GM21723 (cell line): ENCODE results near the gene CHSY1.
A peak's percentile ranks its signal among the peaks of the same experiment; 100 is the strongest.
"Not testable (repeated sequence)": the region's sequence is repeated elsewhere in the genome, so short reads cannot be mapped to it uniquely, and the experiment has no call there.

Source experiments
- ATAC-seq: cut with Tn5 transposase; IDR thresholded peaks from one replicate; pipeline ENCODE4 v1.9.1; 2021; ENCODE audit warnings: mild to moderate bottlenecking, moderate library complexity; ENCODE audit not compliant: unreplicated experiment

Gene CHSY1

GRCh38 chr15:101246391-101246790, 5.5 kb downstream of the CHSY1 start:
- ATAC-seq: no peak

DNA sequence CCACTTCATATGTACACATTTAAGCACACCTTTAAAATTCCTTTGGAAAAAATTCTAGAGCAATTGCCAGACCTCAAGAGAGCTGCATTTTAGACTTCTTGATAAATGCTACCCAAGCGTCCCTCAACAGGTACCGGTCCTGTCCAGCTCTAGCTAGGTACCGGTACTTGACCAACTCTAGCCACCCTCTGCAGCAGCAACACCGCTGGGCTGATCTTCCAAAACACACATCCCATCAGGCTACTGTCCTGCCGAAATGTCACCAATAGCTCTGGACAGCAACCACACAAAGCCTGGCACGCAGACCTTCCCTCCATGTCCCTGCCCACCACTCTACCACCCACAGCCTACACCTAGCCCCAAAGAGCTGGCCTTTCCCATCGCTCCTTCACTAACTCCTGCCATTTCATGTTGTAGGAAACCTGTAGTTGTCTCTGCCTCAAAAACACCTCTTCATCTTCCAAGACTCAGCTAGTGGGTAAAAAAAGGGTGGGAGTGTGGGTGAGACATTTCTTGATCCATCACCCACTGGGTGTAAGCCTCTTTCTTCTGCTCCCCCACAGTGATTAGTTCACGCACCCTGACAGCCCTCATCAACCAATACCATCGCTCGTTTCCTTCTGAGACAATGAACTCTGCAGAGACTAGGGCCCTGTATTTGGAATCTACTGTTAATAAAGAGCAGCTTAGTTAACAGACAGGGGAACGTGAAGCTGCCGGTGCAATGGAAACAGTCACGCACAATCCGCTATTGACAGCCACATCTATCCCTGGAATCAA, 6.8 kb downstream of the CHSY1 start:
- ATAC-seq: no peak

DNA sequence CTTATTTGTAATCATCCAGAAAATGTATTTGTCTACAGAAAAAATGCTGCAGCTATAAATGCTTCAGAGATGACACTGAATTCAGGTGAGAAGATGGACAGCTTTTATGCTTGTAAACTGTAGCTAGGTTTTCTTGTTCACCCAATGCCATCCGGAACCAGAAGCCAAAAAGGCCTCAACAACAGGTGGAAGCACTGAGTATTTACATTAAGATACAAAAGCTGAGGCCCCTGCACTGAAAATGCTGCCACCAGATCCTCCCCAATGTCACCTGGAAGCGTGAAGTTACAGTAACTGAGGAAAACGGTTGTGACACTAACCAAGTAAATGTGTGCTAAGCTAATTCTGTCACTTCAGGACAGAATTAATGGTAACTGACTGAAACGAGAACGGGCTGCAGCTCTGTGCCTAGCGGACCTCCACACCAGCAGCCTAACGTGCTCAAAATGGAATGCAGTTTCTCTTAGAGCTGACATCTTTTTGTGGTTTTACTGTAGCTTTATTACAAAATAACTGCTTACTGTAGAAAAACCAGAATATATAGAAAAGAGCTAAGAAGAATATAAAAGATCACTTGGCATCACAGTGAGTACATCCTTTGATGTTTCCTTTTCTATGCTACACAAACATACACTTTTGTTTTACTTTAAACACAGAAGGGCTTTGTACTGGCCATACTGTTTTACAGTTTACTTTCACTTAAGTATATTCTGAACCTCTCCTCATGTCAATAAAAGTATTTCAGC, 7.6 kb downstream of the CHSY1 start:
- no peak for ATAC-seq

DNA sequence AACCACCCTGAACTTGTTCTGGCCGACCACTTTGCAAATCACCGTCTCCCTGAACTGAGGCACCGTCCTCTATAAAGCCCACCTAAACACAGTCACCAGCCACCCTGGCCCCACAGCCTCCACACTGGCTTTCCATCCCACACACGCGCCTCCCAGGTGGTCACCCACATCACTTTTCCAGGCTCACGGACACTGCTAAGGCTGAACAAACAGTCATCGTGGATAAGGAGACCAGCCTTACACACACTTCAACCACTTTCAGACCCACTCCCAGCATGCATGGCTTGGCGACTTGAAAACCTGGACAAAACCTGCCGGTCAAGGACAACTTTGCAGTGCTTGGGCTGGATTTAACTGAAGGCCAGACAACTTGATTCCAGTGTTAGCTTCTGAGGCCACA, 8.4 kb downstream of the CHSY1 start:
- ATAC-seq: no peak

DNA sequence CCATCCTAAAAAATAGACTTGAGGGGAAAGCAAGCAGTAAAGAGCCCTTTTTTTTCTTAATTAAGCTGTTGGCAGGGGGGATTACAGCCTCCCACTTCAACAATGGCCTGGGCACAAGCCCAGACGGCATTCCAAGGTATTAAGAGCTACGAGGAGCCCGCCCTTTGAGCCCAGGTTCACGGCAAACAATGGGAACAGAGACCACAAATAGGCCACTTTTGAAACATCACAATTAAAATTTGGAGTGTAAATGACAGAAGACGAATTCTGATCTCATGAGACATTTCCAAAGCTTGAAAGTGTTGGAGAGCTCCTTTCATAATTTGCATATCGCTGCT, 8.9 kb downstream of the CHSY1 start:
- ATAC-seq: no peak

DNA sequence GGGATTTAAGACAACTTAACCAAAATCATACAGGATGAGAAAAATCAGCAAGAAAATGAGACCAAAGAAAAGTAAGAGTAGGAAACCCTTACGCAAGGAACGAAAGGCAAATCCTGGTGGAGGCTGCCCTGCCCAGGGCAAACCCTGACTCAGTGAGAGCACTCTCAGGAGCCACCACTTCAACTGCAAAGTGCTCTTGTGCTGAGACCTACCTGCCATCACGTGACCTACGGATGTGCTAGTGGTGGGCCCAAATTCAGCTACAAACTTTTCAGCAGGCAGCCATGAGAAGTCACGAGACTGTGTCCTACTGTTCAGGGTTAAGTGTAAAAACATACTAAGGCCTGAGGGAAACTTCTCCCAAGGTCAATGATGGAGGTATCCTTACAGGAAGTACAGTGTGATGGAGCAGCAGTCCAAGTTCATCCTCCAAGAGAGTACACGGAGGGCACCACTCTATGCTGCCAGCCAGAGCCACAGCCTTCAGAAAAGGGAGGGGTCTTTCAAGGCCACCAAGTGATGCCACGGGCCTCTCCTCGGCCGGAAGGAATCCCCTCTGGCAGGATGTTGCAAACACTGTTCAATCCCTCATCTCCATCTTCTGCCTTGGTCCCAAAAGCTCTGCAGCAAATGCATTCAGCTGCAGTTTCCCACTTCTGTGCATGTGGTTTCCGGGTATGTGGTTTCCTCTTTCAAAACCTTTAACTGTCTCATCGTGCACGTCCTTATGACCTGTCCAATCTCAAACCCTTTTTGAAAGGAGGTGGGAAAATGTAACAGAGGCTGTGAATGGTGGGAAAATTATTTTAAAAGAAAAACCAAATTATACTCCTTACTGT, 9.5 kb downstream of the CHSY1 start:
- ATAC-seq: peak; percentile 87

GRCh38 chr15:101240358-101240757, 11.5 kb downstream of the CHSY1 start:
- no peak for ATAC-seq

GRCh38 chr15:101239724-101240136, 12.1 kb downstream of the CHSY1 start:
- ATAC-seq: no peak

DNA sequence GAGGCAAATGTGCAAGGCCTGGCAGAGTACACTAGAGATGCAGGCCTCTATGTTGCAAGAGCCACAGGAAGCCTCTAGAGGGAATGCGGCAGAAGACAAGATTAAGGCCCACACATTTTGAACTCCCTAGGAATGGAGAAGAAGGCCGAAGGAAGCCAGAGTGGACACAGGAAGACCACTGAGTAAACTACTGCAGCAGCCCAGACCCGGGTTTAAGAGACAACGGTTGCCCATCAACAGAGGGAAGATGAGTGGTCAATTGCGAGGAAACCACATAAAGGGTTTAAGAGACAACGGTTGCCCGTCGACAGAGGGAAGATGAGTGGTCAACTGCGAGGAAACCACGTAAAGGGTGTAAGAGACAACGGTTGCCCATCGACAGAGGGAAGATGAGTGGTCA, 14.6 kb downstream of the CHSY1 start:
- ATAC-seq: no peak

DNA sequence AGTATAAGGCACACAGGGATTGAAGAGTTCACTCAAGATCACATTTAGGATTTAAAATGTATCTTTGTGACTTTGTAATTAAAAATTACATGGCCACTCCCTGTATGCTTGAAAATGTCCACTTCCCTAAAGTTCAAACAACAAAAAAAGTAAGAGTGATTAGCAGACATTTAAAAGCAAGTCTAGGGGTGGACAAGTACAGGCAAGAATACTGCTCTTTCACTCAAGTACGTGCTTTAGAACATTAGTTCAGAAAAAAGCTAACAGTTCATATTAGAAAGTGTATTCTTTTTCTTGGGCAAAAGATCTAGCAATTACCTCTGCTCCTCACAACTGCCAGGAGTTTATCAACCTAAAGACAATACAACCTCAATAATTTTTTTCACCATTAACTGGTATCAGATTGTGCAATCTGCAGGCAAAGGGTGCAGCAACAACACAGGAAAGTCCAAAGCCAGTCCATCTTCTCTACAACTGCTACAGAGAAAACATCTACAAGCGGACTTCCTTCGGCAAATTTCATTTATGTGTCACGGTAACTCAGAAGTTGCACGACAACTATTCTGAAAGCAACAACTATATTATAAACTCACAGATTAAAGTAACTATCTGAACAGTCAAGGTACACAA, 18.1 kb downstream of the CHSY1 start:
- ATAC-seq: no peak

GRCh38 chr15:101232677-101233076, 19.2 kb downstream of the CHSY1 start:
- ATAC-seq: no peak

GRCh38 chr15:101228313-101228712, 23.5 kb downstream of the CHSY1 start:
- ATAC-seq: no peak

DNA sequence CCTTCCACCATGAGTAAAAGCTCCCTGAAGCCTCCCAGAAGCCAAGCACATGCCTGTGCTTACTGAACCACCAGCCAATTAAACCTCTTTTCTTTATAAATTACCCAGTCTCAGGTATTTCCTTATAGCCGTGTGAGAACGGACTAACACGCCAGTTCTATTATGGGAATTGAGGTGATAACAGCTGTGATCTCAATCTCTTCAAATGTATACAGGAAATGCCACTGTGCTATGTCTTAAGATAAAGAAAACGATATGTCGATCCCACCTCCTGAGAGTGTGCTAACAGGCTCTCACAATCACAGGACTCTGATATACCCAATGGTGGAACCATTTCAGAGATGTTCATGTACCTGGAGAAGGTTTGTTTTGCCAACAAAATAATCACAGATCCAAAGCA, 26.2 kb downstream of the CHSY1 start:
- no peak for ATAC-seq

GRCh38 chr15:101221902-101222301, 29.9 kb downstream of the CHSY1 start:
- no peak for ATAC-seq

DNA sequence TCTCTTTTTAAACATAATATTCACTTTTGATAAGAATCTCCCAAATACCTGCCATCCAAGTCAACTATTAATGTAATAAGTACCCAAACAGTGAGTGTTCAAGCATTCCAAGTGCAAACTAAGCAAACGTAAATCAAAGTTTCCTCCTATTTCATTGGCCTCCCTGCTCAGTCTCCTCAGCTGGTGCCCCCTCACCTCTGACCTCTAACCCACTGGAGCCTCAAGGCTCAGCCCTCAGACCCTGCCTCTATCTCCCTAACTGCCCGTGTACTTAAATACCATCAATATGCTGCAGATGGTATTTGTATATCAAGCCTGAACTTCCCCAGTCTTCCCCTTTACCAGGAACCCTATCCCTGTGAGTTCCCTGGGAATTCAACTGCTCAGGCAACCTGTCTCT, 31.8 kb downstream of the CHSY1 start:
- no peak for ATAC-seq

GRCh38 chr15:101219441-101219840, 32.4 kb downstream of the CHSY1 start:
- no peak for ATAC-seq

DNA sequence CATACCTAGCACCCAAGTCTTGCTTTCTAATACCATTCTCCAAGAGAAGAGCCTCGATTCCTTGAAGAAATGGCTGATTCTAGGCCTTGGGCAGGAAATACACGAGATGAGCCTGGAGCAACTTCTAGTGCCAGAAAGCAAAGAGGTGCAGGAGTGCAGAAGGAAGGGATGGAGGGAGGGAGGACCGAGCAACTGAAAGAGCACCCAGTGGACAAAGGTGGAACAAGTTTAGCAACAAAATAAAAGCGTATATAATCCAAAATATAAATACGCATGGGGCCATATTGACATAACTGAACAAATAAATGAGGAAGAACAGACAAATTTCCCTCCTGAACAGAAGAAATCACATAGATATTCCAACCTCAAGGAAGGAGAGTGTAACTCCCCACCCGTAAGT, 34.4 kb downstream of the CHSY1 start:
- ATAC-seq: no peak

- no peak for ATAC-seq
These were observed 35.7 kb downstream of the CHSY1 start for GRCh38 chr15:101216100-101216499.

DNA sequence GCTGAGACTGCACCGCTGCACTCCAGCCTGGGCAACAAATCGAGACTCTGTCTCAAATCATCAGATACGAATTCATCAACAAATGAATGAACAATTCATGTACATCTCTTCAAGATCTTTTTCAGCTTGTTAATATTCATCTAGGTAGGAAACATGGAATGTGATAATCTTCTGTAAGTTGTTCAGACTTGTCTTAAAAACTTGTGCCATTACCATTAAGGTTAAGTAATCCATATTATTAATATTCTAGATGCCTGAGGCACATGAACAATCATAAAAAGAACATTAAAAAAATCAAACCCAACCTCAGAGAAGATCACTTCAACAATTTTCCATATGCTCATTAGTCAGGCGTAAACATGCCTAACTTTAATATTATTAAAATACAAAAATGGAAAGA, 36.2 kb downstream of the CHSY1 start:
- no peak for ATAC-seq

GRCh38 chr15:101214435-101215097, 37.3 kb downstream of the CHSY1 start:
- ATAC-seq: not testable (repeated sequence)

- no peak for ATAC-seq
These were observed 38.3 kb downstream of the CHSY1 start for GRCh38 chr15:101213570-101213969.
